Loucy (cell line): Measurements from ENCODE around the gene CPED1.
"Not testable (repeated sequence)": the region's sequence is repeated elsewhere in the genome, so short reads cannot be mapped to it uniquely, and the experiment has no call there.

ENCODE experiments used
- H2AFZ ChIP-seq: fragments of 200-600 bp; sonication (generic); 2 replicates; pipeline ENCODE4 v1.6.0; 2016; ENCODE audit warnings: antibody characterized with exemption, mild to moderate bottlenecking, low read length, moderate library complexity
- H3F3A ChIP-seq: fragments of 200-600 bp; 2 replicates; pipeline ENCODE4 v1.6.0; 2016; ENCODE audit warnings: antibody characterized with exemption, low read depth, mild to moderate bottlenecking
- H3K27me3 ChIP-seq: fragments of 200-600 bp; sonication (generic); 2 replicates; pipeline ENCODE4 v1.6.1; 2014; ENCODE audit warnings: low read length, mild to moderate bottlenecking; ENCODE audit not compliant: insufficient read depth, poor library complexity, severe bottlenecking
- H3K36me3 ChIP-seq: fragments of 200-600 bp; sonication (generic); 2 replicates; pipeline ENCODE4 v1.6.1; 2016; ENCODE audit warnings: low read length; ENCODE audit not compliant: insufficient read depth
- H3K4me1 ChIP-seq: fragments of 200-600 bp; sonication (generic); 2 replicates; pipeline ENCODE4 v1.5.1; 2014; ENCODE audit warnings: low read length, mild to moderate bottlenecking; ENCODE audit not compliant: insufficient read depth, poor library complexity, severe bottlenecking
- H3K4me2 ChIP-seq: fragments of 200-600 bp; sonication (generic); 2 replicates; pipeline ENCODE4 v1.6.0; 2014; ENCODE audit warnings: antibody characterized with exemption, low read length, low read depth, mild to moderate bottlenecking; ENCODE audit not compliant: poor library complexity, severe bottlenecking
- H3K4me3 ChIP-seq: fragments of 200-600 bp; sonication (generic); 2 replicates; pipeline ENCODE4 v1.5.1; 2014; ENCODE audit warnings: low read length, mild to moderate bottlenecking, mixed read lengths; ENCODE audit not compliant: poor library complexity, severe bottlenecking
- H3K79me2 ChIP-seq: fragments of 200-600 bp; sonication (generic); 2 replicates; pipeline ENCODE4 v1.6.1; 2014; ENCODE audit warnings: low read length; ENCODE audit not compliant: insufficient read depth
- H3K9ac ChIP-seq: fragments of 200-600 bp; sonication (generic); 2 replicates; pipeline ENCODE4 v1.6.0; 2014; ENCODE audit warnings: mild to moderate bottlenecking, low read depth, low read length, moderate library complexity; ENCODE audit not compliant: poor library complexity, severe bottlenecking
- H3K9me2 ChIP-seq: fragments of 200-600 bp; sonication (generic); replicated peaks from 2 replicates; pipeline ENCODE4 v1.6.1; 2016; ENCODE audit warnings: low read depth, low read length, mixed read lengths
- H3K9me3 ChIP-seq: fragments of 200-600 bp; sonication (generic); 2 replicates; pipeline ENCODE4 v1.6.1; 2014; ENCODE audit warnings: mild to moderate bottlenecking, antibody characterized with exemption, low read length, low read depth; ENCODE audit not compliant: insufficient read depth
- H4K20me1 ChIP-seq: fragments of 200-600 bp; sonication (generic); 2 replicates; pipeline ENCODE4 v1.6.0; 2014; ENCODE audit warnings: antibody characterized with exemption, low read length, mild to moderate bottlenecking; ENCODE audit not compliant: insufficient read depth, poor library complexity, severe bottlenecking
- CTCF ChIP-seq: fragments of 200-600 bp; sonication (generic); conservative IDR thresholded peaks from 2 replicates; pipeline ENCODE4 v1.5.1; 2014; ENCODE audit warnings: mild to moderate bottlenecking, antibody characterized with exemption, low read length
- EZH2phosphoT487 ChIP-seq: fragments of 200-600 bp; IDR thresholded peaks from 2 replicates; pipeline ENCODE4 v1.6.1; 2018; ENCODE audit warnings: antibody characterized with exemption, mild to moderate bottlenecking, moderate library complexity, borderline replicate concordance

Gene CPED1

GRCh38 chr7:121219026-121219425, 230.5 kb downstream of the CPED1 start:
- Histone ChIP-seq H3K9me2 (no peaks in the 10 kb centered on the region), H3K9ac (no peak overlapping the region), H3K27me3 (no peaks in the 10 kb centered on the region), H3K79me2 (no peaks in the 10 kb centered on the region), H3F3A (no peaks in the 10 kb centered on the region), H4K20me1 (no peaks in the 10 kb centered on the region), H3K4me3 (no peak overlapping the region), H3K4me2 (no peak overlapping the region), H2AFZ (no peak overlapping the region), H3K36me3 (no peaks in the 10 kb centered on the region), H3K9me3 (no peaks in the 10 kb centered on the region), H3K4me1 (no peaks in the 10 kb centered on the region)
- TF ChIP-seq CTCF (no peak), EZH2phosphoT487 (no peak)

- H3K4me3 ChIP-seq, H3K27me3 ChIP-seq, H3K9me2 ChIP-seq, H3K36me3 ChIP-seq, H4K20me1 ChIP-seq, H3K9me3 ChIP-seq, H3K9ac ChIP-seq, H3F3A ChIP-seq, H3K4me1 ChIP-seq, H3K79me2 ChIP-seq, H3K4me2 ChIP-seq, H2AFZ ChIP-seq: not testable (repeated sequence)
Measured at GRCh38 chr7:121221108-121221507, 232.6 kb downstream of the CPED1 start.

- H3K4me3 ChIP-seq, result no peak overlapping the region
- TF ChIP-seq EZH2phosphoT487, result no peak
- TF ChIP-seq CTCF, result no peak
- H2AFZ ChIP-seq, result no peak overlapping the region
- H3K9me3 ChIP-seq, result no peaks in the 10 kb centered on the region
- no peaks in the 10 kb centered on the region for H3F3A ChIP-seq
- no peaks in the 10 kb centered on the region for H3K36me3 ChIP-seq
- H4K20me1 ChIP-seq, result no peaks in the 10 kb centered on the region
- no peak overlapping the region for H3K9ac ChIP-seq
- H3K27me3 ChIP-seq, result no peaks in the 10 kb centered on the region
- H3K79me2 ChIP-seq, result no peaks in the 10 kb centered on the region
- 0 out of 2 replicates have a peak, but pooled peaks cover 4% of the 10 kb centered on the region for H3K9me2 ChIP-seq
- H3K4me1 ChIP-seq, result no peaks in the 10 kb centered on the region
- no peak overlapping the region for H3K4me2 ChIP-seq
Measured at GRCh38 chr7:121228779-121229178, 240.3 kb downstream of the CPED1 start.

- H3K4me3 ChIP-seq, result no peak overlapping the region
- H3K9ac ChIP-seq, result no peak overlapping the region
- H3F3A ChIP-seq, result no peaks in the 10 kb centered on the region
- H3K79me2 ChIP-seq, result no peaks in the 10 kb centered on the region
- H3K27me3 ChIP-seq, result no peaks in the 10 kb centered on the region
- H3K9me3 ChIP-seq, result no peaks in the 10 kb centered on the region
- H3K4me2 ChIP-seq, result no peak overlapping the region
- TF ChIP-seq CTCF (no peak), EZH2phosphoT487 (no peak)
- no peaks in the 10 kb centered on the region for H4K20me1 ChIP-seq
- no peak overlapping the region for H2AFZ ChIP-seq
- H3K9me2 ChIP-seq, result no peaks in the 10 kb centered on the region
- no peaks in the 10 kb centered on the region for H3K4me1 ChIP-seq
- H3K36me3 ChIP-seq, result no peaks in the 10 kb centered on the region
Measured at GRCh38 chr7:121235201-121235600, 246.7 kb downstream of the CPED1 start.
